Lower leg skin (tissue), 4 donors: Measurements from ENCODE around the gene ERCC6. TPM values are rescaled to one million over a fixed set of nuclear protein-coding genes. Genes with fewer than 3 reads are reported as not detected.

Experiments used
- DNase-seq, 2 donors: peaks; one replicate each; pipeline ENCODE4 v3.0.0-alpha.2; 2019; ENCODE audit warnings: low spot score in 2 of 2
- H3K4me3 ChIP-seq: fragments of 200-600 bp; sonication (generic); 2 replicates; pipeline ENCODE4 v1.5.1; 2017; ENCODE audit warnings: mild to moderate bottlenecking, low read depth; ENCODE audit not compliant: poor library complexity, severe bottlenecking
- CTCF ChIP-seq, 3 donors: fragments of 450-650 bp; IDR thresholded peaks; one replicate each; pipeline ENCODE4 v1.5.1; 2016; ENCODE audit warnings: antibody characterized with exemption in 3 of 3, mild to moderate bottlenecking in 3 of 3, moderate library complexity in 2 of 3
- POLR2A ChIP-seq, 2 donors: fragments of 450-650 bp; IDR thresholded peaks; one replicate each; pipeline ENCODE4 v1.6.1; 2016 to 2017; ENCODE audit warnings: antibody characterized with exemption in 2 of 2, mild to moderate bottlenecking in 1 of 2, moderate library complexity in 1 of 2
- WGBS, 2 donors: methylation state at CpG; one replicate each; pipeline ENCODE4 v1.1.5; 2018; 5-methylcytosine and 5-hydroxymethylcytosine counted together
- intact Hi-C: fragments of 100-400 bp; cut with DNase I; formaldehyde crosslinking; loops from one replicate; pipeline ENCODE4 v1.15.0; 2023; ENCODE audit warnings: low total_unique reads
- total RNA-seq, 4 donors: library from RNA; depleted of rRNA; stranded (reverse); fragments of >200 nt; gene quantifications; one replicate each; pipeline ENCODE4 v1.1.0, GENCODE V29; 2016

Gene ERCC6
- total RNA-seq, 4 donors from 2014 or later, result 22.7 to 29.7 (median 23.6) TPM

GRCh38 chr10:49542353-49542752 lies 3.4 kb upstream of the ERCC6 start:
- H3K4me3 ChIP-seq, result no peak overlapping the region
- TF ChIP-seq CTCF (IDR thresholded peaks at IDR 0.05) (no peak), POLR2A (IDR thresholded peaks at IDR 0.05) (no peak)
- DNase-seq, result no peak
- intact Hi-C loops, result no loop called here
- WGBS, 2 donors, result 85 to 89% methylated on average over 4 of the region's 4 CpGs

- 80 to 87% methylated on average over 6 of the region's 6 CpGs for whole genome bisulfite sequencing, 2 donors
- H3K4me3 ChIP-seq, result no peak overlapping the region
- TF ChIP-seq CTCF (IDR thresholded peaks at IDR 0.05) (no peak), POLR2A (IDR thresholded peaks at IDR 0.05) (no peak)
- DNase-seq, result no peak
- intact Hi-C loops, result no loop called here
These were observed 2.8 kb upstream of the ERCC6 start for GRCh38 chr10:49541762-49542161.

- H3K4me3 ChIP-seq, result no peak overlapping the region
- 73 to 77% methylated on average over 20 of the region's 20 CpGs for WGBS, 2 donors
- intact Hi-C loops, result no loop called here
- DNase-seq, result no peak
- TF ChIP-seq POLR2A (IDR thresholded peaks at IDR 0.05) (no peak), CTCF (IDR thresholded peaks at IDR 0.05) (no peak)
These were observed 1.3 kb upstream of the ERCC6 start for GRCh38 chr10:49540056-49540797.

- TF ChIP-seq POLR2A (IDR thresholded peaks at IDR 0.05), result no peak
- no peak for TF ChIP-seq CTCF (IDR thresholded peaks at IDR 0.05)
- DNase-seq, result peak; percentile 45 to 89
- peak overlapping the region; percentile 69 for H3K4me3 ChIP-seq
- intact Hi-C loops, result no loop called here
- 2 to 3% methylated on average over 26 of the region's 26 CpGs for WGBS, 2 donors
These were observed 482 bp upstream of the ERCC6 start for GRCh38 chr10:49539320-49539885.

DNA sequence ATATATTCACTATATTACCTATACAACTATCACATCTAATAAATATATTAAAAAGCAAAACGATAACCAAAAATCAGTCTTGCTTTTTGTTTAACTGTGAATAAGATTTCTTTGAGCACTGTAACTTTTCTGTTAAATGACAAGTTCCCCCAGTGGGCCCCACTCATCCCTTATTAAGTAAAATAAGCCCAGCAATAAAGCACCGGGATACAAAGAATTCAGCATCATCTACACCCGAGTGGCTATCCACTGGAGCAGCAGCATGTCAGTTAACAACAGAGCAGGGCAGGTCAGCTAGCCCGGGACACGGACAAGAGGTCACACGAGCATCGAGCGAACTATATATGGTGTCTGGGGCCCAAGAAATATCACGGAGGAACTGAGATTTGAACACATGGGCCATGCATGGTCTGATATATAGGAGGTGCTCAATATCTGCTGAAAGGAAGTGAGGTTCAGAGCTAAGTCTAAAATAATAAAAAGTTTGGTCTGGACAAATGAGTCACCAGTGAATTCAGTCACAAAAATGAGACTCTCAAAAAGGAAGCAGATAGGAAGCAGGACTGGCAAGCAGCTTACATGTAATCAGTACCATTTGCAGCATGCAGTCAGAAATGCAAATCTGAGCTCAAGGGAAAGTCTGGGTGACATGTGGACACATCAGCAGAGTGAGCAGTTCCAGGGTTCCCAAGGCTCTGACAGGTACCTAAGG lies 4.1 kb downstream of the ERCC6 start:
- TF ChIP-seq POLR2A (IDR thresholded peaks at IDR 0.05), result no peak
- TF ChIP-seq CTCF (IDR thresholded peaks at IDR 0.05), result no peak
- 60 to 66% methylated on average over 9 of the region's 9 CpGs for WGBS, 2 donors
- DNase-seq, result no peak
- no peak overlapping the region for H3K4me3 ChIP-seq
- intact Hi-C loops, result no loop called here
